Measurements from ENCODE around the gene ATP2A3.

The ATP2A3 gene

GRCh38 chr17:3887804-3888203, 76.4 kb downstream of the ATP2A3 start:
- DNase-seq, result no peak

- DNase-seq, result no peak
Observed at GRCh38 chr17:3887394-3887793, 76.8 kb downstream of the ATP2A3 start.

DNA sequence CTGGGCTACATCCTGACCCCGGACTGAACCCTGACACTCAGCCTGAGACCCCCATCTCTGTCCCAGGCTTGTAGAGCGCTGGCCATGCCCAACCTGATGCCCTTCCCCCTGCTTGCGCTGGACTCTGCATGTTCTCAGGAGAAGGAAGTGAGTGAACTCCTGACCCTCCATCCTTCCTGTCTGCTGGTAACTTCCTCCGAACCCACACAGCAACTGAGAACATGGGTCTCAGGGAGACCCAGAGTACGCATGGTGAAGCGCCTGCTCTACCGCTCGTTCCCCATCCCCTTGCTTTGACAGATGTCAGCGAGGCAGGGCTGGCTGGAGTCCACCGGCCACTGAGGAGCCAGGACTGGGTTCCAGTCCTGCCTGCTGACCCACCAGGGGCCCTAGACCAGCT, 77.5 kb downstream of the ATP2A3 start:
- no peak for DNase-seq

- DNase-seq, result no peak
Observed at GRCh38 chr17:3885970-3886369, 78.3 kb downstream of the ATP2A3 start.

DNA sequence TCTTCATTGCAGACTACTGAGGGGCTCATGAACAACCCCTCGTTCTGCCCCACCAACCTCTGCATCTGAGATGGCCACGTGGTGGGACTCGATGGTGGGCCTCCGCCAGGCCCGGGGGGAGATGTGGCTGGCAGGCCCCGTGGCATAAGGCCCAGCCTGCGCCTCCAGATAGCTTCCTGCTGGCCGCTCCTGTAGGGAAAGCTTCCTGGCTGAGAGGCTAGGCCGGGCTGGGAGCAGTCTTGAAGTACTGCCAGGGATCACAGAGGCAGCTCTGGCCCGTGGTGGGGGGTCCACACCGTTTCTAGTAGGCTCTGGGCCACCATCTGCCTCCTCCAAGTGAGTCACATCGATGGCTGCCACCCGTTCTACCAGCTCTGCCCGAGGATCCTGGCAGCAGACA, 79.0 kb downstream of the ATP2A3 start:
- DNase-seq, result no peak

DNA sequence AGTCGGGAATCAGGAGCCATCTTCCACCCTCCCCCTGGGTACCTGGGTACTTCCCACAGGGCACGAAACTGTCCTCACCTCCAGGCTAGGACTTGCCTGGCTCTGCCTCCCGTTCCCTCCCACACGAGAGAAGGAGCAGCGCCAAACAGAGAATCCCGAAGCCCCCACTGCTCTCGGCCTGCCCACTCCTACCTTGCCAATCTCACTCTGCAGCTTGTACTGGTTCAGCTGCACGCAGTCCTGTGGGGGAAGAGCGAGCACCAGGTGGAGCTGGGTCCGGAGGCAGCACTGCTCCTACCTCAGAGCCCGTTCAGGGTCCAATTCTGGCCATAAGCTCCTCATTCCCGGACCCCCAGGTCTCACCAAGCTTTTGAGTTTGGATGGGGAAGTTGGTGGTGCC, 80.0 kb downstream of the ATP2A3 start:
- DNase-seq, result no peak

DNA sequence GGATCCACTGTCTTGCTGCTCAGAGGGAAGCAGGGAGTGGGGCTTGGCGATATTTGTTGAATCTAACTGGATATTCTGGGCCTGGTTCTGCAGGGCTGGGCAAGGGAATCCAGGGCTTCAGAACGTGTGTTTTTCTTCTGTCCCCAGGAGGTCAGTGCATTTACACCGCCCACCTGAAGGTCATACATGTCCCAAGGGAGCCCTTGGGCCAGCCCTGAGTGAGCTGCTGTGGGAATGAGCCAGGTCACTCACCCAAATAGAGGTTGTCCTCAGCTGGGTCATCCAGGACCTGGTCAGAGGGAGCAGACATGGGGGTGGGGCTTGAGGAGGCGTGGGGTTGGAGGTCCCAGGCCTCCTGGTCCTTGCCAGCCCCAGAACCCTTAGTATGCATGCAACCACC, 82.0 kb downstream of the ATP2A3 start:
- DNase-seq, result no peak

DNA sequence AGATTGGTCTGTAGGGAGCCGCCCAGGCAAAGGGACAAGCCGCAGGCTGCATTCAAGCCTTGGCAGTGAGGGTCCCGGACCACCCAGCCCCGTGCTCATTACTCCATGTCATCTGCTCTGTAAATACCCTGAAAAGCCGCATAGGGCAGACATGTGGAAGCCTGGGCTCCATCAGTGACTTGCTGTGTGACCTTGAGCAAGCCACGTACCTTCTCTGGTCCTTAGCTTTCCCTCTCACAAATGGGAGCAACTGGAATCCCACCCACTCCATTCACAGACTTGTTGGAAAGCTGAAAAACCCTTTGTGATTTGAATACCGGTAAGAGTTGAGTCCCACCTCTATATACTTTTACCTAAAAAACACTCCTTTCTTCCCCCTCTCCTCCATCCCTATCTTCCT, 83.3 kb downstream of the ATP2A3 start:
- no peak for DNase-seq

DNA sequence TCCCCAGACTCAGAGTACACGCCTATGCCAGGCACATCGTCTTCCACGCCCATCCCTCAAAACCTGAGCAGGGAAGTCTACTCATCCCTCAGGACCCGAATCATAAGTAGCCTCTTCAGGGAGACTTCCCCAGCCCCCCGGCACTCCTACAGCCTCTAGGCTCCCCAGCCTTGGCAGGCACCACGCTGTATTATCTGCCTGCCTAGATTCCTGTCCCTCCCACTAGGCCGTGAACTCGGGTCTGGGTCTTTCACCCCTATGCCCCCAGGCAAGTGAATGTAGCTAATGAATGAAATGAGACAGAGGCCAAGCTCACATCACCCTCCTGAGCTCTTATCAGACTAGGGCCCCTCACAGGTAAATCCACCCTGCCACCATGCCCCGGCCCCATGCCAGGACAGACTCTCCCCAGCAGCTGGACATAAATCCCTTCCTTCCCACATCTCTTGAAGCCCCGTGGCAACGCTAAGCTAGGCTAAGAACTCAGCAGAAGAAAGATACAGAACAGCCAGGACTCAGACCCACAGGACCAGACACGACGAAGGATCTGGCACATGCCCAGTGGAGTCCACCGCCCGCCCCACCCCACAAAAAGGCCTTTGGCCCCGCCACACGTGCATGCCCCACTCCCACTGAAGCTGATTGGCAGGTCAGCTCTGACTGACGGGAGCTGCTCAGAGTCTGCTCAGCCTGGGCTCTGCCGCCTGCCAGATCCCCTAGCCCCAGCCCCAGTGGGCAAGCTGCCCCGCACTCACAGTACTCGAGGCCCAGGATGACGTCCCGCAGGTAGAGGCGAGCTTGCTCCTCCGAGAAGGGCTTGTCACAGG, 84.4 kb downstream of the ATP2A3 start:
- DNase-seq, result no peak

DNA sequence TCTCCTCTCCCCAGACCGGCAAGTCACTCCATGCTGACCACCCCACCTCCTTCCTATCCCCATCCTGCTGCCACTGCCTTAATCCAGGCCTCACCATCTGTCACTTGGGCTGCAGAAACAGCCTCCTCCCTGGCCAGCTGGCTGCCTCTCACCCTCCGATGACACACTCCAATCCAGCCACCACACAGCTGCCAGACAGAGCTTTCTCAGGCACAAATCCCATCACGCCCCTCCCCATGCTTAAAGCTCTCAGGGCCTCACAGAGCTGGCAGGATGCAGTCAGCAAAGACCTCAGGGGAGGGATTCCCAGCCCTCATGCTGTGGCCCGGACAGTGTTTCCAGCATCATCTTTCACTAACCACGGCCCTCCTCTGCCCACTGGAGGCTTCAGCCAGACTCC, 85.1 kb downstream of the ATP2A3 start:
- DNase-seq, result no peak

DNA sequence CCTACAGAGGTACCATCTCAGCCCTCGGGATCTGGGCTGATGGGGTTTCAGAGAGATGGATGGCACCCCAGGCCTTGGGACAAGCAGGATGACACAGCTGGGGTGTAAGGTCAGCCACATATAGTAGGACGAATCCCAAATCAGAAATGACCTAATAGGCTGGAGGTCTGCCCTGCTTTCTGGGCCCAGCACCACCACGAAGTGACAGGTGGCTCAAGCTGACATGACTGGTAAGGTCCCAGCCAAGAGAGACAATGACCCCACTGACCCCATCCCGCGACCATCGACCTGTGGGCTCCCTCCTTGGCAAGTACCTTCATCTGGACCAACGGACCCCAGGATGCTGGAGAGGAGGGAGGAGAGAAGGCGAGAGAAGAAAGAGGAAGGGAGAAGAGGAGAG, 87.0 kb downstream of the ATP2A3 start:
- no peak for DNase-seq

GRCh38 chr17:3875317-3875716, 88.9 kb downstream of the ATP2A3 start:
- no peak for DNase-seq
